Muscle of leg (tissue), 11 donors: ENCODE data around the gene CRADD. TPM values are rescaled to one million over a fixed set of nuclear protein-coding genes. Genes with fewer than 3 reads are reported as not detected.

Experiments
- DNase-seq: peaks from one replicate; pipeline ENCODE4 v3.0.0; 2013
- H3K27ac ChIP-seq: one replicate; pipeline ENCODE4 v1.5.1; 2013; ENCODE audit warnings: mild to moderate bottlenecking, low read length, control low read depth
- H3K27me3 ChIP-seq: one replicate; pipeline ENCODE4 v1.6.1; 2013; ENCODE audit warnings: low read length; ENCODE audit not compliant: control insufficient read depth, insufficient read depth
- H3K36me3 ChIP-seq: one replicate; pipeline ENCODE4 v1.6.1; 2013; ENCODE audit warnings: low read length; ENCODE audit not compliant: control insufficient read depth, insufficient read depth
- H3K4me1 ChIP-seq: one replicate; pipeline ENCODE4 v1.6.1; 2013; ENCODE audit warnings: low read length; ENCODE audit not compliant: control insufficient read depth, insufficient read depth
- H3K4me3 ChIP-seq: one replicate; pipeline ENCODE4 v1.5.1; 2013; ENCODE audit warnings: low read length, control low read depth
- H3K9me3 ChIP-seq: replicated peaks from 2 replicates; pipeline ENCODE4 v1.6.1; 2013; ENCODE audit warnings: low read depth, low read length; ENCODE audit not compliant: control insufficient read depth
- WGBS: methylation state at CpG from one replicate; pipeline ENCODE4 v1.1.5; 2013; ENCODE audit warnings: missing lambda C conversion rate; ENCODE audit not compliant: insufficient coverage; 5-methylcytosine and 5-hydroxymethylcytosine counted together
- polyA plus RNA-seq, 8 donors: library from polyadenylated mRNA; unstranded; fragments of 120-200 nt; gene quantifications; one replicate each; pipeline versions ENCODE4 v1.2.1 to v1.2.3, GENCODE V29; 2013; ENCODE audit warnings: inconsistent platforms in 1 of 8, low replicate concordance in 1 of 8; ENCODE audit not compliant: insufficient read length in 8 of 8, insufficient read depth in 1 of 8
- total RNA-seq: library from RNA; stranded (reverse); fragments of 120-200 nt; gene quantifications from one replicate; pipeline ENCODE4 v1.2.4, GENCODE V29; 2013

Gene CRADD
- total and polyA plus RNA-seq, 9 donors = 9.1 to 15.2 (median 12.9) TPM

DNA sequence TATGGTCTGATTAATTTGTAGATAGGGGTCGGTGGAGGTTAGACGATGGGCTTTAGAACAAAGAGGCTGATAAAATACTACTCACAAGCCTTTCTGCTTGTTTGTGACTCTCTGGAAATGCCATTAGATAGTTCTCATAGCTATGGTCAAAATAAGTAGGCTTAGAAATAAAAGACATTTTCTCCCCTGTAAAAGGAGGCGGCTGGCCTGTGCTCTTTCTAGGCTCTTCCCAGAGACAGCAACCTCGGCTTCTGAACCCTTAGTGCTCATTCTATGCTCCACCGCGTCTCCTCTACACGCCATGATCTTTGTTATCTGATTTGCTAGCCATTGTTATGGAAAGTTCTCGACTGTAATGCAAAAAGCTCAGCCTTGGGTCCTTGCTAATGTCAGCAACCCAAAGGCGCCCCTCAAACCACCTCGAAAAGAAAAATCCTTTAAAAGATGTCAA lies 64.5 kb downstream of the CRADD start:
- H3K9me3 ChIP-seq = no peaks in the 10 kb centered on the region
- 0% methylated on average over 1 of the region's 10 CpGs for WGBS
- peak overlapping the region; percentile 93 for H3K27ac ChIP-seq
- H3K36me3 ChIP-seq = no peaks in the 10 kb centered on the region
- H3K4me1 ChIP-seq = peaks cover 12% of the 10 kb centered on the region
- no peak for DNase-seq
- H3K27me3 ChIP-seq = no peaks in the 10 kb centered on the region
- H3K4me3 ChIP-seq = peak overlapping the region; percentile 41

GRCh38 chr12:93742110-93742934 lies 65.1 kb downstream of the CRADD start:
- Histone ChIP-seq H3K9me3 (no peaks in the 10 kb centered on the region), H3K4me3 (peak overlapping the region; percentile 41), H3K27ac (peak overlapping the region; percentile 93), H3K27me3 (no peaks in the 10 kb centered on the region), H3K36me3 (no peaks in the 10 kb centered on the region), H3K4me1 (peaks cover 12% of the 10 kb centered on the region)
- WGBS = under 1% methylated on average over 34 of the region's 45 CpGs
- peak; percentile 87 for DNase-seq

DNA sequence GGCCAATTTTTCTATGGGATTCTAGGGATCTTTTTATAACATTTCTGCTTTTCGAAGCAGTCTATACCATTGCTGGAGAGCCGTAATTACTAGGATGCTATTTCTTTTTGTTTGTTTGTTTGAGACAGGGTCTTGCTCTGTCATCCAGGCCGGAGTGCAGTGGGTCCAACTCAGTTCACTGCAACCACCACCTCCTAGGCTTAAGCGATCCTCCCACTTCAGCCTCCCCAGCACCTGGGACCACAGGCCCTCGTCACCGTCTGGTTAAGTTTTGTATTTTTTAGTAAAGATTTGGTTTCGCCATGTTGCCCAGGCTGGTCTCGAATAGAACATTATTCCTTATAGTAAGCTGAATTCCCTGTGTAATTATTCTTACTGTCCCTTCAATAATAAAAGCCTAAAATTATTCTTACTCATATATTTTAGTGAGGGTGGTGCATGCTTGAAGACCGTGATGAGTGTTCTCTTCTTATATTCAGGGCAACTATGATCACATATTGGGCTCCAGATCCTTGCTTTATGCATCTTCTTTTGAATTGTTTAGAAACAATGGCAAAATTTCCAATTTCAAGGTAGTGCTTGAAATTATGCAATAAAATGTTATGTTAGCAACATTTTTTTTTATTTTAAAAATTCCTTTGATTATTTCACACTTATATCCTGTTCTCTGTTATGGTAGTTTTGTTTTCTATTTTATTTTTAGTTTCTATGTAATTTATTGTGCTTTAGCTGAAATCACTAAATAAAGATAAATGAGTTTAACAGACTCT lies 66.2 kb downstream of the CRADD start:
- Histone ChIP-seq H3K36me3 (no peaks in the 10 kb centered on the region), H3K4me3 (no peak overlapping the region), H3K27me3 (no peaks in the 10 kb centered on the region), H3K4me1 (peaks cover 7% of the 10 kb centered on the region), H3K9me3 (no peaks in the 10 kb centered on the region), H3K27ac (peak overlapping the region; percentile 61)
- WGBS = no CpG with 5 or more reads among the region's 9 CpGs
- DNase-seq = no peak

DNA sequence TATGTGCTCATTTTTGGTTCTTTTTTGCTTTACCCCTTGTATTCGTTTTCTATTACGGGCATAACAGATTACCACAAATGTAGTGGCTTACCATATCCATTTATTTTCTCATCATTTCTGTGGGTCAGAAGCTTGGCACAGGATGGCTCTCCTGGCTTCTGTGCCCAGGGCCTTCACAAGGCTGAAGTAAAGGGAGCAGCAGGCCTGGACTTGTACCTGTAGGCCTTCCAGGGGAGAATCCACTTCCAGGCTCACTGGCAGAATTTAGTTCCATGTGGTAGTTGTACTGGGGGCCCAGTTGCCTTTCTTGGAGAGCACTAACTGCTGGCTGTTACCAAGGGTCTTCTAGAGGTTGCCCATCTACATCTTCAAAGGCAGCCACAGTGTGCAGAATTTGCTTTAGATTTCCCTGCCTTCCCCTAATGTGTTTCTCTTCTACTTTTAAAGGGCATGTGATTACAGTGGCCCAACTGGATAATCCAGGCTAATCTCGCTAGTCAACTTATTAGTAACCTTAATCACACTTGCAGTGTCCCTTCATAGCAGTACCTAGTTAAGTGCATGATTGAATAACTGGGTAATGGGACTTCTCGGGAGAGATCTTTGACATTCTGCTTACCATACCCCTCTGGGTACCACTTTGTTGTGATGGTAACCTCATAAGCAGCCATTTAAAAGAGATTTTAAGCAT lies 67.0 kb downstream of the CRADD start:
- Histone ChIP-seq H3K27ac (no peak overlapping the region), H3K27me3 (no peaks in the 10 kb centered on the region), H3K36me3 (no peaks in the 10 kb centered on the region), H3K4me3 (no peak overlapping the region), H3K9me3 (no peaks in the 10 kb centered on the region), H3K4me1 (peaks cover 7% of the 10 kb centered on the region)
- no CpG with 5 or more reads among the region's 4 CpGs for WGBS
- no peak for DNase-seq

GRCh38 chr12:93745286-93745685 lies 68.1 kb downstream of the CRADD start:
- peaks cover 7% of the 10 kb centered on the region for H3K4me1 ChIP-seq
- no peaks in the 10 kb centered on the region for H3K9me3 ChIP-seq
- no peaks in the 10 kb centered on the region for H3K27me3 ChIP-seq
- no peak overlapping the region for H3K4me3 ChIP-seq
- no peaks in the 10 kb centered on the region for H3K36me3 ChIP-seq
- DNase-seq = no peak
- H3K27ac ChIP-seq = no peak overlapping the region
- WGBS = no CpG with 5 or more reads among the region's 2 CpGs

GRCh38 chr12:93746572-93747168 lies 69.5 kb downstream of the CRADD start:
- Histone ChIP-seq H3K27me3 (no peaks in the 10 kb centered on the region), H3K4me3 (no peak overlapping the region), H3K36me3 (no peaks in the 10 kb centered on the region), H3K9me3 (no peaks in the 10 kb centered on the region), H3K27ac (no peak overlapping the region), H3K4me1 (peaks cover 6% of the 10 kb centered on the region)
- no peak for DNase-seq
- WGBS = no CpG with 5 or more reads among the region's 4 CpGs

GRCh38 chr12:93748672-93749383 lies 71.7 kb downstream of the CRADD start:
- no peaks in the 10 kb centered on the region for H3K27me3 ChIP-seq
- H3K4me1 ChIP-seq = no peaks in the 10 kb centered on the region
- DNase-seq = no peak
- WGBS = 100% methylated on average over 2 of the region's 2 CpGs
- H3K27ac ChIP-seq = no peak overlapping the region
- H3K9me3 ChIP-seq = peaks cover under 1% of the 10 kb centered on the region
- H3K4me3 ChIP-seq = no peak overlapping the region
- H3K36me3 ChIP-seq = no peaks in the 10 kb centered on the region

DNA sequence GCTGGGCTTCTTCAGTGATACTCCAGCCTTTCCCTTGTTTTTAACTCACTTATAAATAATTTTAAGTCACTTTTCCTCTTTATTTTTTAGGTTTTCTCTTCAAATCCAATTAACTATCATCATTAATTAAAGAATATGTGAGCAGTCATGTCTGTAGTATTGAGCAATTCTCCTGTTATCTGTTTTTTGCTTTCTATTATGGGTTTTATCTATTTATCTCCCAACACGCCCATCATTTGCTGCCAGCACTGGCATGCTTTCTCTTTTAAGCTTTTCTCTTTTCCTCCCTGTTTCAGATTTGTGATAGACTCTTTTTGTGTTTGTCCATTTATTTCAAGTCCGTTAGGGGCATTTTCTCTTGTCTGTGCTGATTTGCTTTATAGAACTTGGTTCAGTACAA lies 72.3 kb downstream of the CRADD start:
- Histone ChIP-seq H3K27ac (no peak overlapping the region), H3K9me3 (peaks cover 3% of the 10 kb centered on the region), H3K4me3 (no peak overlapping the region), H3K36me3 (no peaks in the 10 kb centered on the region), H3K27me3 (no peaks in the 10 kb centered on the region), H3K4me1 (no peaks in the 10 kb centered on the region)
- no peak for DNase-seq
- WGBS = no CpG with 5 or more reads among the region's 2 CpGs

GRCh38 chr12:93750056-93750455 lies 72.9 kb downstream of the CRADD start:
- no peaks in the 10 kb centered on the region for H3K36me3 ChIP-seq
- H3K9me3 ChIP-seq = peaks cover 3% of the 10 kb centered on the region
- no peaks in the 10 kb centered on the region for H3K4me1 ChIP-seq
- H3K4me3 ChIP-seq = no peak overlapping the region
- 95% methylated on average over 4 of the region's 6 CpGs for WGBS
- H3K27ac ChIP-seq = no peak overlapping the region
- no peaks in the 10 kb centered on the region for H3K27me3 ChIP-seq
- no peak for DNase-seq
